Spleen (tissue), 11 donors: Measurements from ENCODE around the gene DUSP22. TPM values are rescaled to one million over a fixed set of nuclear protein-coding genes. Genes with fewer than 3 reads are reported as not detected.
A peak's percentile ranks its signal among the peaks of the same experiment; 100 is the strongest.

Experiments
- DNase-seq: peaks from one replicate; pipeline ENCODE4 v3.0.0-alpha.2; 2020
- H3K27ac ChIP-seq, 8 donors: fragments of 200-600 bp; sonication (generic) in 7 of 8; 1 replicate in 4 of 8; 2 replicates in 4 of 8; pipeline versions ENCODE4 v1.5.0 to v1.8.0; 2016 to 2021; ENCODE audit warnings: inconsistent platforms in 4 of 8, mild to moderate bottlenecking in 4 of 8, moderate library complexity in 1 of 8
- H3K27me3 ChIP-seq, 7 donors: fragments of 200-600 bp; sonication (generic) in 6 of 7; replicated peaks in 1 of 7; 1 replicate in 4 of 7; 2 replicates in 3 of 7; pipeline versions ENCODE4 v1.5.0 to v1.8.0; 2016 to 2021; ENCODE audit warnings: inconsistent platforms in 3 of 7, mild to moderate bottlenecking in 1 of 7
- H3K36me3 ChIP-seq, 6 donors: fragments of 200-600 bp; sonication (generic) in 5 of 6; 1 replicate in 4 of 6; 2 replicates in 2 of 6; pipeline versions ENCODE4 v1.5.0 to v1.8.0; 2016 to 2021; ENCODE audit warnings: inconsistent platforms in 2 of 6
- H3K4me1 ChIP-seq, 6 donors: fragments of 200-600 bp; sonication (generic) in 5 of 6; 1 replicate in 3 of 6; 2 replicates in 3 of 6; pipeline versions ENCODE4 v1.5.0 to v1.8.0; 2016 to 2021; ENCODE audit warnings: inconsistent platforms in 3 of 6
- H3K4me3 ChIP-seq, 8 donors: fragments of 200-600 bp; sonication (generic) in 7 of 8; 1 replicate in 4 of 8; 2 replicates in 4 of 8; pipeline versions ENCODE4 v1.5.0 to v1.8.0; 2016 to 2021; ENCODE audit warnings: inconsistent platforms in 4 of 8, mild to moderate bottlenecking in 4 of 8, moderate library complexity in 2 of 8
- H3K9me3 ChIP-seq, 8 donors: fragments of 200-600 bp; sonication (generic) in 7 of 8; 1 replicate in 4 of 8; 2 replicates in 4 of 8; pipeline versions ENCODE4 v1.5.0 to v1.8.0; 2016 to 2021; ENCODE audit warnings: inconsistent platforms in 4 of 8
- POLR2A ChIP-seq, 3 donors: fragments of 450-650 bp; IDR thresholded peaks; one replicate each; pipeline ENCODE4 v1.5.1; 2017; ENCODE audit warnings: antibody characterized with exemption in 3 of 3, mild to moderate bottlenecking in 1 of 3
- POLR2AphosphoS5 ChIP-seq, 3 donors: sonication (generic); formaldehyde crosslinking; IDR thresholded peaks; one replicate each; pipeline ENCODE4 v1.5.1; 2017; ENCODE audit warnings: antibody characterized with exemption in 3 of 3
- WGBS, 5 donors: extraction: QIAGEN DNeasy Blood & Tissue Kit in 3 of 5; methylation state at CpG; one replicate each; pipeline versions ENCODE4 v1.1.5 to v1.1.7; 2013 to 2018; 5-methylcytosine and 5-hydroxymethylcytosine counted together
- intact Hi-C: fragments of 100-400 bp; cut with DNase I; formaldehyde crosslinking; loops from one replicate; pipeline ENCODE4 v1.15.0; 2023; ENCODE audit warnings: low total_unique reads
- polyA plus RNA-seq, 3 donors: library from polyadenylated mRNA; stranded (reverse); fragments of 200-250 nt; gene quantifications; one replicate each; pipeline ENCODE4 v1.2.1, GENCODE V29; 2013
- total RNA-seq, 7 donors: library from RNA; depleted of rRNA in 3 of 7; stranded (reverse); fragments of >200 nt in 3 of 7; fragmentation: NEBNext Ultra II Directional in 4 of 7; extraction: Animal tissue kit (Norgen Biotek cat#: 25700) in 4 of 7; gene quantifications; one replicate each; pipeline versions ENCODE4 v1.1.0 to v1.2.1, GENCODE V29; 2016 to 2021
- TF ChIP-seq, protein P1 (sequence below), 11 experiments: fragments of 200-600 bp in 7 of 11; fragments of 450-650 bp in 4 of 11; sonication (generic) in 4 of 11; IDR thresholded peaks in 8 of 11; conservative IDR thresholded peaks in 3 of 11; 1 replicate in 7 of 11; 2 replicates in 4 of 11; pipeline versions ENCODE4 v1.4.0 to v1.8.0; 2016 to 2021; ENCODE audit warnings: antibody characterized with exemption in 11 of 11, inconsistent platforms in 4 of 11, mild to moderate bottlenecking in 1 of 11
- donor health status: healthy with polysubstance abuse.
- donor health status: DM: no; HTN: no; CAD: no; lungs with moderate emphysema.
- donor health status: DM: no; HTN: no; CAD: no.
- donor health status: Bipolar disorder and iron deficiency.
- donor health status: healthy.
- donor health status: DM: no; HTN: no; CAD: no.
- donor health status: DM: yes; HTN: yes; CAD: no.

DUSP22 gene
- total and polyA plus RNA-seq, 10 donors = 41.2 to 120 (median 69.4) TPM

DNA sequence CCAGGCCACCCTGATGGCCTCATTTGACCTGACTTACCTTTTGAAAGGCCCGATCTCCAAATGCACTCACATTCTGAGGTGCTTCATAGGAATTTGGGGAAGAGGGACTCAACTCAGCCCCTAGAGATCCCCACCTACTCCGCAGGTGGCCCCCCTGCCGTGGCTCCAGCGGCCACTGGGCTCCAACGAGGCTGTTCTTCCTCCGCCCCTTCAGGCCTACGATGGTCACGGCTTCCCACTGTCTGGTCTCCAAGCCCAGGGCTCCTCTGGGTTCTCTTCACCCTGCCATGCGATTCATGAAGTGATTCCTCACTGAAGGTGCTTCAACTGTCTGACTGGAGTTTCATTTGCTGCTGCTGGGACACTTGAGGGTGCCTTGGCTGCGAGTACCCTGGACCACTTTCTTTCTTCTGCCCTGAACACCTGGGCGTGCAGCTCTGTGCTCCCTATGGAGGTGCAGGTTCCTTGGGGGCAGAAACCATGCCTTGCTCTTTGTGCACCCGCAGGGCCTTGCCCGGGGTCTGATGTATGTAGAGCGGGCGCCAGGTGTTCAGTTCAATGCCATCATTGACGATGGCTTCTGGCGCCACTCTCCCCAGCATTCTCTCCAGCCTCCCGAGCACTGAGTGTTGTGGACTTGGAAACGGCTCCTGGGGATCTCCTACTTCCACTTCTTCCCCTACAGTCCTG, 10.0 kb upstream of the DUSP22 start:
- Histone ChIP-seq H3K27ac (no peak overlapping the region), H3K27me3 (peaks cover 0 to 4% (median 0%) of the 10 kb centered on the region in 7 donors), H3K4me1 (peaks cover 0 to 29% (median 7%) of the 10 kb centered on the region in 6 donors), H3K9me3 (no peaks in the 10 kb centered on the region), H3K4me3 (no peak overlapping the region), H3K36me3 (no peaks in the 10 kb centered on the region)
- intact Hi-C loops = no loop called here
- WGBS, 5 donors = 89 to 91% (median 90%) methylated on average over 19 of the region's 19 CpGs
- TF ChIP-seq POLR2A (IDR thresholded peaks at IDR 0.05) (no peak), POLR2AphosphoS5 (IDR thresholded peaks at IDR 0.05) (no peak)
- TF ChIP-seq, protein P1, sequence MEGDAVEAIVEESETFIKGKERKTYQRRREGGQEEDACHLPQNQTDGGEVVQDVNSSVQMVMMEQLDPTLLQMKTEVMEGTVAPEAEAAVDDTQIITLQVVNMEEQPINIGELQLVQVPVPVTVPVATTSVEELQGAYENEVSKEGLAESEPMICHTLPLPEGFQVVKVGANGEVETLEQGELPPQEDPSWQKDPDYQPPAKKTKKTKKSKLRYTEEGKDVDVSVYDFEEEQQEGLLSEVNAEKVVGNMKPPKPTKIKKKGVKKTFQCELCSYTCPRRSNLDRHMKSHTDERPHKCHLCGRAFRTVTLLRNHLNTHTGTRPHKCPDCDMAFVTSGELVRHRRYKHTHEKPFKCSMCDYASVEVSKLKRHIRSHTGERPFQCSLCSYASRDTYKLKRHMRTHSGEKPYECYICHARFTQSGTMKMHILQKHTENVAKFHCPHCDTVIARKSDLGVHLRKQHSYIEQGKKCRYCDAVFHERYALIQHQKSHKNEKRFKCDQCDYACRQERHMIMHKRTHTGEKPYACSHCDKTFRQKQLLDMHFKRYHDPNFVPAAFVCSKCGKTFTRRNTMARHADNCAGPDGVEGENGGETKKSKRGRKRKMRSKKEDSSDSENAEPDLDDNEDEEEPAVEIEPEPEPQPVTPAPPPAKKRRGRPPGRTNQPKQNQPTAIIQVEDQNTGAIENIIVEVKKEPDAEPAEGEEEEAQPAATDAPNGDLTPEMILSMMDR (IDR thresholded peaks at IDR 0.05 in 8 of 11, conservative IDR thresholded peaks at IDR 0.05 in 3 of 11) = no peak
- peak; percentile 70 for DNase-seq

DNA sequence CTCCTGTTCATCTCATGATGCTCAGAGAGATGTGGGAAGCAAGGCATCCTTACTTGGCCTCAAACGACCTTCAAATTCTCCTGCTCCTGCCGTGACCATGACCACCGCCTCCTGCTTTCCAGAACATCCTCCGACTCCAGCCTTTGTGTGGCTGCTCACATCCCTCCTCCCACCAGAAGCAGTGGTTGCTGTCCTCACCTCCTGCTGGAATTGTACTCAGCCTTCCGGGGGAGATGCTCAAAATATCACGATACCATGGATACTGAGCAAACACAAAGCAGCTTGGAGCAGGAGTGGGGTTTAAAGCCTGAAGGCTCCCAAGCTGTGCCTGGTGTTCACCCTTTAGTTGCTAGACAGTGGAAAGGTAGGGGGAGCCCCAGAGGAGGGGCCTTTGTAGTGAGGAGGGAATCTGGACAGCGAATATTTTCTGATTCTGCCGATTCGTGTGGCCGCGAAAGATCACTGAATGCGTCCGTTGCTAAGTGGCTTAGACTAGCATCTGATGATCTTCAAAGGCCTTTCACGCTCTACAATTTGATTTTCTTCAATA, 9.3 kb upstream of the DUSP22 start:
- Histone ChIP-seq H3K4me3 (no peak overlapping the region), H3K9me3 (no peaks in the 10 kb centered on the region), H3K4me1 (peaks cover 0 to 35% (median 9%) of the 10 kb centered on the region in 6 donors), H3K27me3 (peaks cover 0 to 4% (median 0%) of the 10 kb centered on the region in 7 donors), H3K36me3 (no peaks in the 10 kb centered on the region), H3K27ac (no peak overlapping the region)
- DNase-seq = no peak
- intact Hi-C loops = no loop called here
- TF ChIP-seq POLR2AphosphoS5 (IDR thresholded peaks at IDR 0.05) = no peak
- TF ChIP-seq, protein P1 (IDR thresholded peaks at IDR 0.05 in 8 of 11, conservative IDR thresholded peaks at IDR 0.05 in 3 of 11) = no peak
- no peak for TF ChIP-seq POLR2A (IDR thresholded peaks at IDR 0.05)
- WGBS, 5 donors = 92 to 95% (median 93%) methylated on average over 14 of the region's 14 CpGs

GRCh38 chr6:284486-284885, 7.8 kb upstream of the DUSP22 start:
- WGBS, 5 donors = 75 to 88% (median 82%) methylated on average over 4 of the region's 4 CpGs

More at GRCh38 chr6:284486-284885, 7.8 kb upstream of the DUSP22 start:
- Histone ChIP-seq H3K27me3 (peaks cover 0 to 4% (median 0%) of the 10 kb centered on the region in 7 donors), H3K4me1 (peaks cover 4 to 50% (median 22%) of the 10 kb centered on the region in 6 donors), H3K36me3 (no peaks in the 10 kb centered on the region), H3K27ac (no peak overlapping the region), H3K9me3 (no peaks in the 10 kb centered on the region), H3K4me3 (no peak overlapping the region)
- DNase-seq = no peak
- TF ChIP-seq POLR2AphosphoS5 (IDR thresholded peaks at IDR 0.05) = no peak
- TF ChIP-seq POLR2A (IDR thresholded peaks at IDR 0.05) = no peak
- TF ChIP-seq, protein P1 (IDR thresholded peaks at IDR 0.05 in 8 of 11, conservative IDR thresholded peaks at IDR 0.05 in 3 of 11) = no peak
- intact Hi-C loops = no loop called here
